Measurements from ENCODE around the gene PRPF38A. TPM values are rescaled to one million over a fixed set of nuclear protein-coding genes. Genes with fewer than 3 reads are reported as not detected.

PRPF38A gene
- polyA plus RNA-seq, 1 of the 3 experiments (the other 2 are of a cell fraction), result 24.3 TPM

- Histone ChIP-seq H3K4me2 (no peak overlapping the region), H3F3A (replicated peaks; ENCODE audit: insufficient read depth) (no peaks in the 10 kb centered on the region), H3K9me3 (no peaks in the 10 kb centered on the region), H2AFZ (ENCODE audit: low read depth) (no peak overlapping the region), H3K27me3 (ENCODE audit: insufficient read depth) (no peaks in the 10 kb centered on the region), H3K9me2 (no peaks in the 10 kb centered on the region), H3K4me3 (ENCODE audit: low read depth in 2 of 2, low read length in 1 of 2) (no peak overlapping the region), H3K27ac (ENCODE audit: low read depth in 2 of 2, low read length in 1 of 2) (no peak overlapping the region), H3K4me1 (ENCODE audit: control insufficient read depth in 1 of 2, insufficient read depth in 2 of 2, low read depth in 1 of 2, low read length in 1 of 2) (peaks cover 0 to 9% of the 10 kb centered on the region in 2 experiments; a peak in 2 of 4 replicates), H3K79me2 (ENCODE audit: insufficient read depth) (peaks cover 24% of the 10 kb centered on the region), H3K36me3 (replicated peaks in 1 of 2; ENCODE audit: control insufficient read depth in 1 of 2, insufficient read depth in 2 of 2, low read length in 1 of 2) (peaks cover 0 to 25% of the 10 kb centered on the region in 2 experiments), H3K9ac (no peak overlapping the region), H4K20me1 (ENCODE audit: insufficient read depth) (no peaks in the 10 kb centered on the region)
- ChIA-PET CTCF (no interaction called here), POLR2A (no interaction called here)
- TF ChIP-seq CHD2 (IDR thresholded peaks at IDR 0.05; ENCODE audit: low read length, partially characterized antibody) (no peak), SMC3 (IDR thresholded peaks at IDR 0.05; ENCODE audit: low read depth, low read length) (no peak), RFX5 (IDR thresholded peaks at IDR 0.05; ENCODE audit: low read length) (no peak), USF1 (IDR thresholded peaks at IDR 0.05; ENCODE audit: borderline replicate concordance, low read depth) (no peak), REST (IDR thresholded peaks at IDR 0.05; ENCODE audit: low read depth, low read length) (no peak), ELF1 (IDR thresholded peaks at IDR 0.05) (no peak), MEF2A (IDR thresholded peaks at IDR 0.05; ENCODE audit: borderline replicate concordance, low read depth) (no peak), RAD21 (IDR thresholded peaks at IDR 0.05; ENCODE audit: low read length) (no peak), GABPA (IDR thresholded peaks at IDR 0.05; ENCODE audit: low read depth) (no peak), RCOR1 (IDR thresholded peaks at IDR 0.05; ENCODE audit: low read length) (no peak), MAX (IDR thresholded peaks at IDR 0.05; ENCODE audit: low read depth) (no peak)
- 100% methylated on average over 3 of the region's 3 CpGs for WGBS (ENCODE audit: low lambda C conversion rate)
- DNase-seq, result no peak
These were observed 4.8 kb upstream of the PRPF38A start for GRCh38 chr1:52399629-52400028.

- CTCF ChIA-PET, result interaction anchor here (1.1 to 1.4 kb wide), 2 partner anchors 32 to 286 kb away, joined by 3 to 4 read pairs; no protein-coding TSS in a partner anchor
- Histone ChIP-seq H3K27me3 (ENCODE audit: insufficient read depth) (no peaks in the 10 kb centered on the region), H3K4me2 (no peak overlapping the region), H3K4me1 (ENCODE audit: control insufficient read depth in 1 of 2, insufficient read depth in 2 of 2, low read depth in 1 of 2, low read length in 1 of 2) (peaks cover 0 to 9% of the 10 kb centered on the region in 2 experiments; a peak in 2 of 4 replicates), H3K36me3 (replicated peaks in 1 of 2; ENCODE audit: control insufficient read depth in 1 of 2, insufficient read depth in 2 of 2, low read length in 1 of 2) (peaks cover 0 to 25% of the 10 kb centered on the region in 2 experiments), H3K9me3 (no peaks in the 10 kb centered on the region), H3K27ac (ENCODE audit: low read depth in 2 of 2, low read length in 1 of 2) (no peak overlapping the region), H3K9ac (no peak overlapping the region), H3F3A (replicated peaks; ENCODE audit: insufficient read depth) (no peaks in the 10 kb centered on the region), H3K9me2 (no peaks in the 10 kb centered on the region), H4K20me1 (ENCODE audit: insufficient read depth) (no peaks in the 10 kb centered on the region), H3K79me2 (ENCODE audit: insufficient read depth) (peaks cover 29% of the 10 kb centered on the region), H3K4me3 (ENCODE audit: low read depth in 2 of 2, low read length in 1 of 2) (no peak overlapping the region), H2AFZ (ENCODE audit: low read depth) (no peak overlapping the region)
- POLR2A ChIA-PET, result no interaction called here
- 97% methylated on average over 6 of the region's 6 CpGs for WGBS (ENCODE audit: low lambda C conversion rate)
- no peak for DNase-seq
- TF ChIP-seq USF2 (IDR thresholded peaks at IDR 0.05; ENCODE audit: borderline replicate concordance, low read depth, low read length) (no peak), RXRA (IDR thresholded peaks at IDR 0.05; ENCODE audit: borderline replicate concordance, low read depth) (no peak), EZH2phosphoT487 (IDR thresholded peaks at IDR 0.05; ENCODE audit: borderline replicate concordance, low read depth) (no peak), RFX5 (IDR thresholded peaks at IDR 0.05; ENCODE audit: low read length) (no peak), FOXM1 (IDR thresholded peaks at IDR 0.05; ENCODE audit: low read depth) (no peak), MEF2A (IDR thresholded peaks at IDR 0.05; ENCODE audit: borderline replicate concordance, low read depth) (no peak), USF1 (IDR thresholded peaks at IDR 0.05; ENCODE audit: borderline replicate concordance, low read depth) (no peak), GABPA (IDR thresholded peaks at IDR 0.05; ENCODE audit: low read depth) (no peak), RAD21 (IDR thresholded peaks at IDR 0.05; ENCODE audit: low read length) (no peak), NFIC (IDR thresholded peaks at IDR 0.05; ENCODE audit: borderline replicate concordance) (no peak), MXI1 (IDR thresholded peaks at IDR 0.05; ENCODE audit: low read depth, low read length) (no peak), FOSL2 (IDR thresholded peaks at IDR 0.05; ENCODE audit: borderline replicate concordance, low read depth) (no peak), TEAD4 (IDR thresholded peaks at IDR 0.05; ENCODE audit: borderline replicate concordance, insufficient read depth) (no peak), SMC3 (IDR thresholded peaks at IDR 0.05; ENCODE audit: low read depth, low read length) (no peak), PBX3 (IDR thresholded peaks at IDR 0.05) (no peak)
These were observed 4.3 kb upstream of the PRPF38A start for GRCh38 chr1:52400131-52400530.

All from SK-N-SH (cell line).